WTC11 (cell line): ENCODE measurements around the gene ZFAND3. TPM values are rescaled to one million over a fixed set of nuclear protein-coding genes. Genes with fewer than 3 reads are reported as not detected.

ENCODE experiments used
- ATAC-seq: fragments of 200-7000 bp; cut with Tn5 transposase; 2 replicates; pipeline ENCODE4 v1.10.0; 2021; ENCODE audit warnings: mild to moderate bottlenecking, moderate library complexity
- CTCF ChIA-PET: fragments of 300-600 bp; sonication (Branson Sonifier 250); formaldehyde crosslinking; loops from one replicate; lab custom pipeline; 2021; ENCODE audit warnings: antibody characterized with exemption; lab: Charles Lee
- POLR2A ChIA-PET: fragments of 350-600 bp; sonication (Branson Sonifier 250); formaldehyde crosslinking; loops from one replicate; lab custom pipeline; 2021; ENCODE audit warnings: antibody characterized with exemption; lab: Charles Lee
- DNase-seq: peaks from one replicate; pipeline ENCODE4 v3.0.0; 2021; ENCODE audit warnings: low spot score
- H3K27ac Mint-ChIP-seq: 2 replicates; pipeline ENCODE4 v1.8.0; 2021; ENCODE audit warnings: mixed read lengths
- H3K27me3 Mint-ChIP-seq: 2 replicates; pipeline ENCODE4 v1.8.0; 2021; ENCODE audit warnings: low read depth, mild to moderate bottlenecking, moderate library complexity, mixed read lengths
- H3K36me3 Mint-ChIP-seq: 2 replicates; pipeline ENCODE4 v1.8.0; 2021; ENCODE audit warnings: mixed read lengths
- H3K4me1 Mint-ChIP-seq: 2 replicates; pipeline ENCODE4 v1.8.0; 2022; ENCODE audit warnings: mixed read lengths
- H3K4me3 Mint-ChIP-seq: 2 replicates; pipeline ENCODE4 v1.8.0; 2021; ENCODE audit warnings: mild to moderate bottlenecking, moderate library complexity, mixed read lengths
- H3K9me3 Mint-ChIP-seq: 2 replicates; pipeline ENCODE4 v1.8.0; 2021; ENCODE audit warnings: mixed read lengths
- ATF2 ChIP-seq: sonication (generic); formaldehyde crosslinking; IDR thresholded peaks from 2 replicates; pipeline ENCODE4 v1.8.1; 2022; ENCODE audit warnings: low read depth, missing genetic modification reagents, borderline replicate concordance
- CREM ChIP-seq: sonication (generic); formaldehyde crosslinking; IDR thresholded peaks from 2 replicates; pipeline ENCODE4 v1.8.1; 2022; ENCODE audit warnings: mild to moderate bottlenecking, missing genetic modification reagents, moderate library complexity
- E2F1 ChIP-seq: sonication (generic); formaldehyde crosslinking; IDR thresholded peaks from 2 replicates; pipeline ENCODE4 v1.8.0; 2022; ENCODE audit warnings: mild to moderate bottlenecking, missing genetic modification reagents
- EMX1 ChIP-seq: fragments of 250-450 bp; sonication (Bioruptor Pico); IDR thresholded peaks from 2 replicates; pipeline ENCODE4 v1.8.0; 2021; ENCODE audit warnings: mild to moderate bottlenecking
- ESRRA ChIP-seq: sonication (generic); formaldehyde crosslinking; IDR thresholded peaks from 2 replicates; pipeline ENCODE4 v1.8.1; 2022; ENCODE audit warnings: mild to moderate bottlenecking, missing genetic modification reagents, borderline replicate concordance
- FOXJ3 ChIP-seq: sonication (generic); formaldehyde crosslinking; IDR thresholded peaks from 2 replicates; pipeline ENCODE4 v1.9.0; 2021; ENCODE audit warnings: missing genetic modification reagents, mild to moderate bottlenecking, borderline replicate concordance
- FOXP1 ChIP-seq: sonication (generic); formaldehyde crosslinking; IDR thresholded peaks from 2 replicates; pipeline ENCODE4 v1.8.0; 2022; ENCODE audit warnings: missing genetic modification reagents, mild to moderate bottlenecking, moderate library complexity, borderline replicate concordance
- GABPB1 ChIP-seq: sonication (generic); formaldehyde crosslinking; IDR thresholded peaks from 2 replicates; pipeline ENCODE4 v1.8.1; 2023; ENCODE audit warnings: mild to moderate bottlenecking, missing genetic modification reagents
- HMGA2 ChIP-seq: fragments of 250-450 bp; sonication (Bioruptor Pico); IDR thresholded peaks from 2 replicates; pipeline ENCODE4 v1.4.0; 2021; ENCODE audit warnings: mild to moderate bottlenecking, moderate library complexity
- MAX ChIP-seq: sonication (generic); formaldehyde crosslinking; IDR thresholded peaks from 2 replicates; pipeline ENCODE4 v1.8.0; 2022; ENCODE audit warnings: mild to moderate bottlenecking, missing genetic modification reagents
- MXD4 ChIP-seq: fragments of 250-450 bp; sonication (Bioruptor Pico); IDR thresholded peaks from 2 replicates; pipeline ENCODE4 v1.8.0; 2021; ENCODE audit warnings: mild to moderate bottlenecking, moderate library complexity, borderline replicate concordance
- OVOL2 ChIP-seq: fragments of 250-450 bp; sonication (Bioruptor Pico); IDR thresholded peaks from 2 replicates; pipeline ENCODE4 v1.9.0; 2021; ENCODE audit warnings: mild to moderate bottlenecking, borderline replicate concordance
- STAT6 ChIP-seq: sonication (generic); formaldehyde crosslinking; conservative IDR thresholded peaks from 2 replicates; pipeline ENCODE4 v1.8.1; 2023; ENCODE audit warnings: mild to moderate bottlenecking, low read depth, missing genetic modification reagents, moderate library complexity
- TP53 ChIP-seq: sonication (generic); formaldehyde crosslinking; IDR thresholded peaks from 2 replicates; pipeline ENCODE4 v1.8.1; 2023; ENCODE audit warnings: mild to moderate bottlenecking, missing genetic modification reagents
- ZBTB43 ChIP-seq: sonication (generic); formaldehyde crosslinking; IDR thresholded peaks from 2 replicates; pipeline ENCODE4 v1.8.1; 2023; ENCODE audit warnings: mild to moderate bottlenecking, missing genetic modification reagents
- ZMAT4 ChIP-seq: fragments of 250-450 bp; sonication (Bioruptor Pico); IDR thresholded peaks from 2 replicates; pipeline ENCODE4 v1.9.0; 2021; ENCODE audit warnings: mild to moderate bottlenecking
- ZNF121 ChIP-seq: sonication (generic); formaldehyde crosslinking; IDR thresholded peaks from 2 replicates; pipeline ENCODE4 v1.8.0; 2023; ENCODE audit warnings: missing genetic modification reagents
- ZNF219 ChIP-seq: sonication (generic); formaldehyde crosslinking; IDR thresholded peaks from 2 replicates; pipeline ENCODE4 v1.8.0; 2023; ENCODE audit warnings: missing genetic modification reagents, mild to moderate bottlenecking, borderline replicate concordance
- ZNF317 ChIP-seq: sonication (generic); formaldehyde crosslinking; IDR thresholded peaks from 2 replicates; pipeline ENCODE4 v1.8.1; 2023; ENCODE audit warnings: low read depth, mild to moderate bottlenecking, moderate library complexity, missing genetic modification reagents, borderline replicate concordance
- ZNF532 ChIP-seq: fragments of 250-450 bp; sonication (Bioruptor Pico); IDR thresholded peaks from 2 replicates; pipeline ENCODE4 v1.9.0; 2021; ENCODE audit warnings: mild to moderate bottlenecking, borderline replicate concordance
- total RNA-seq: library from RNA; stranded (reverse); gene quantifications from 3 replicates; pipeline ENCODE4 v1.2.3, GENCODE V29; 2021

The ZFAND3 gene
- total RNA-seq, 1 experiment from 2014 or later: 50.3 TPM

- TF ChIP-seq ZNF532 (CRISPR knock-in tag) (no peak), EMX1 (CRISPR knock-in tag) (no peak), ZBTB43 (CRISPR knock-in tag) (no peak), MAX (CRISPR knock-in tag) (no peak), ATF2 (no peak), GABPB1 (no peak)
- TF ChIP-seq, all 79 proteins: peak for 0
Measured at GRCh38 chr6:38027685-38028373, 208.3 kb downstream of the ZFAND3 start (continued).

- ChIA-PET POLR2A (no interaction called here), CTCF (no interaction called here)
- no peaks in the 10 kb centered on the region for H3K27me3 Mint-ChIP-seq
- DNase-seq: no peak
- peaks cover 8% of the 10 kb centered on the region for H3K9me3 Mint-ChIP-seq
- no peak overlapping the region for H3K4me3 Mint-ChIP-seq
- H3K4me1 Mint-ChIP-seq: peaks cover 37% of the 10 kb centered on the region
- H3K27ac Mint-ChIP-seq: no peak overlapping the region
- no peaks in the 10 kb centered on the region for H3K36me3 Mint-ChIP-seq
- ATAC-seq: no peak
- TF ChIP-seq TP53 (CRISPR knock-in tag) (no peak), ZMAT4 (no peak), ZNF317 (CRISPR knock-in tag) (peak; percentile 54; the same call in 1 of the 2 replicates)
Measured at GRCh38 chr6:38030380-38030779, 210.9 kb downstream of the ZFAND3 start.

GRCh38 chr6:38032797-38033196 is 213.3 kb downstream of the ZFAND3 start:
- H3K4me1 Mint-ChIP-seq: peaks cover 46% of the 10 kb centered on the region
- no peak for ATAC-seq
- ChIA-PET CTCF (interaction anchor here (0.6 to 3.2 kb wide), 8 partner anchors 11 to 462 kb away, joined by 3 to 14 read pairs (median 7); no protein-coding TSS in a partner anchor), POLR2A (no interaction called here)
- no peak for DNase-seq
- no peak overlapping the region; the same call in 1 of the 2 replicates for H3K27ac Mint-ChIP-seq
- no peaks in the 10 kb centered on the region for H3K27me3 Mint-ChIP-seq
- peaks cover 10% of the 10 kb centered on the region for H3K9me3 Mint-ChIP-seq
- H3K4me3 Mint-ChIP-seq: no peak overlapping the region
- H3K36me3 Mint-ChIP-seq: no peaks in the 10 kb centered on the region
- TF ChIP-seq ZNF219 (CRISPR knock-in tag): no peak
- no peak for TF ChIP-seq CREM (CRISPR knock-in tag)
- TF ChIP-seq ESRRA (CRISPR knock-in tag): no peak
- no peak for TF ChIP-seq E2F1 (CRISPR knock-in tag)
- TF ChIP-seq GABPB1: no peak
- no peak for TF ChIP-seq HMGA2 (CRISPR knock-in tag)
- no peak for TF ChIP-seq OVOL2 (CRISPR knock-in tag)
- TF ChIP-seq MXD4 (CRISPR knock-in tag): no peak
- no peak for TF ChIP-seq ZNF121 (CRISPR knock-in tag)
- no peak for TF ChIP-seq STAT6 (CRISPR knock-in tag)
- no peak for TF ChIP-seq FOXP1 (CRISPR knock-in tag)
- no peak for TF ChIP-seq FOXJ3
